ENCODE data around the gene RRAGB.

DNA sequence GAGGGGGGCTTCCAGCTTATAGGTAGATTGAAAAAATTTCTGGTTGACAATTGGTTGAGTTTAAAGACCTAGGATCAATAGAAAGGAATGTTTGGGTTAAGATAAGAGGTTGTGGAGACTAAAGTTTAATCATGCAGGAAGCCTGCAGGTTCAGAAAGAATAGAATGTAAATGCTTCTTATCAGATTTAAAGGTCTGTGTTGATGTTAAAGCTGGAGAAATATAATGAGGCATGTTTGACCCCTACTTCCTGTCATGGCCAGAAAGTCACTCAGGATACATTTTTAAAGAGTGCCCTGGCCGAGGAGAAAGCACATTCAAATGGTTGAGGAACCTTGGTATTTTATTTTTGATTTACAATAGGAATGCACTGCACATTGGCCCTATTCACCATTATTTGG is 3.9 kb upstream of the RRAGB start:
- TF ChIP-seq, protein P1, sequence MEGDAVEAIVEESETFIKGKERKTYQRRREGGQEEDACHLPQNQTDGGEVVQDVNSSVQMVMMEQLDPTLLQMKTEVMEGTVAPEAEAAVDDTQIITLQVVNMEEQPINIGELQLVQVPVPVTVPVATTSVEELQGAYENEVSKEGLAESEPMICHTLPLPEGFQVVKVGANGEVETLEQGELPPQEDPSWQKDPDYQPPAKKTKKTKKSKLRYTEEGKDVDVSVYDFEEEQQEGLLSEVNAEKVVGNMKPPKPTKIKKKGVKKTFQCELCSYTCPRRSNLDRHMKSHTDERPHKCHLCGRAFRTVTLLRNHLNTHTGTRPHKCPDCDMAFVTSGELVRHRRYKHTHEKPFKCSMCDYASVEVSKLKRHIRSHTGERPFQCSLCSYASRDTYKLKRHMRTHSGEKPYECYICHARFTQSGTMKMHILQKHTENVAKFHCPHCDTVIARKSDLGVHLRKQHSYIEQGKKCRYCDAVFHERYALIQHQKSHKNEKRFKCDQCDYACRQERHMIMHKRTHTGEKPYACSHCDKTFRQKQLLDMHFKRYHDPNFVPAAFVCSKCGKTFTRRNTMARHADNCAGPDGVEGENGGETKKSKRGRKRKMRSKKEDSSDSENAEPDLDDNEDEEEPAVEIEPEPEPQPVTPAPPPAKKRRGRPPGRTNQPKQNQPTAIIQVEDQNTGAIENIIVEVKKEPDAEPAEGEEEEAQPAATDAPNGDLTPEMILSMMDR (IDR thresholded peaks at IDR 0.05): no peak
- no peak for TF ChIP-seq EZH2 (IDR thresholded peaks at IDR 0.05; ENCODE audit: borderline replicate concordance, insufficient read depth, low read depth, low read length, poor library complexity, severe bottlenecking)
